Activated T-cell treated with anti-CD3 and anti-CD28 coated beads for 24 hours (primary cell): ENCODE data around the gene XIRP1.
"Not testable (repeated sequence)": the region's sequence is repeated elsewhere in the genome, so short reads cannot be mapped to it uniquely, and the experiment has no call there.

Source experiments
- DNase-seq: peaks from one replicate; pipeline ENCODE4 v3.0.0-alpha.2; 2020; ENCODE audit warnings: low read depth

Gene XIRP1

DNA sequence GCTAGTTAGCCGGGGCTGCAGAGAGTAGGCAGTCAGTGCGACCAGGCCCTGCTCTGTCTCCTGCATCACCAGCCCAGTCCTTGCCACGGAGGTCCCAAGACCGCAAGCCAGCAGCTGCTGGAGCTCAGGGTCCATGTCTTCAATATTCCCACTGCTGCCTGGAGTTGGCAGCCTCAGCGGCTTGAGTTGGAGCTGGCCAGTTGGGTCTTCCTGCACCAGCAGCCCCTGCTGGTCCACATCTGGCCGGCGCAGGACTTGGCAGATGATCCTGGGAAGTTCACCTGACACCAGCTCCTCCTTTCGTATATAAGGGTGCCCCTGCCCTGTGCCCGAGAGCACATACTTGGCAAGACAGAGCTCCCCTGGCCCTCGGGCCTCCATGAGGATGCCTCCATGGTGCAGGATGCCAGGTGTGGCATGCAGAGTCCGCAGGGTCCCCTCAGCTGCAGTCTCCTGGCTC lies 5.7 kb downstream of the XIRP1 start:
- DNase-seq: no peak

GRCh38 chr3:39185959-39186691 lies 6.3 kb downstream of the XIRP1 start:
- no peak for DNase-seq

DNA sequence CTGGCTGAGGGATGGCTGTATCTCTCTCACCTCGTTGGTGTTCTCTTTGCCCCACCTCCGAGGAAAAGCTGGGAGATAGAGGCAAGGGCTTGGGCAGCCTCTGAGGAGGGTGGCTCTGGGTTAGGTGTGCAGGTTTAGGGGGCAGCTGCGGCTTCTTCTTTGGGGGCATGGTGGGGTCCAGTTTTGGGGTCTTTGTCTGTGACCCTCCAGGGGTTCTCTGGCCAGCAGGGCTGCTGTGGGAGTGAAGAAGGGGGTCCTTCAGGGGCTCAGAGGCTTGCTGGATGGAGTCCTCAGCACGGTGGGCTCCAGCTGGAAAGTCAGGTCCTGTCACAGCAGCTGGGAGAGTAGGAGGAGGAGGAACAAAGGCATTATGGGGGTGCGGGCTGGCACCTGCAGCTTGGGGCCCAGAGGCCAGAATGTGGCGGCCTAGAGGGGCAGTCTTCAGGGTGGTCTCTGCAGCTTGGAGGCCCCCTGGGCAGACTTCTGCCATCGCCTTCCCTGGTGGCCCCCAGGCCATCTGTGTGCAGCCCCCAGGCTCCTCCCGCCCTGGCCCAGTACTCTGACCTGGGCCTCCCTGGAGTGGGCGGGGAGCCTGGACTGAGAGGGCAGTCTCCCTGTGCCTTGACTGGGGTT lies 7.0 kb downstream of the XIRP1 start:
- no peak for DNase-seq

DNA sequence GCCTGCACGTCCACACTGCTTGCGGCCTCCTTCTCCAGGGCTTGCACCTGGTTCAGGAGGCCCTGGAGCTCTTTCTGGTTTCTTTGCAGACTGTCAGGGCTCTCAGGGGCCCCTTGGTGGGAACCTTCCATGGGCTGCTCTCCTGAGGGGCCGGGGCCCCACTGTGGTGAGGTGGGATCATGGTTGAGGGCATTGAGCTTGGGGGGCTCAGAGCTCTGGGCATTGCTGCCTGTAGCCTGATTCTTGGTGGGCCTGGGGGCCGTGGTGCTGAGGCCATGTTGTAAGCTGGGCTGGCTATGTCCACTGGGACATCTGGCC lies 7.5 kb downstream of the XIRP1 start:
- no peak for DNase-seq

- DNase-seq: no peak
These were observed 8.1 kb downstream of the XIRP1 start for GRCh38 chr3:39184081-39184967.

DNA sequence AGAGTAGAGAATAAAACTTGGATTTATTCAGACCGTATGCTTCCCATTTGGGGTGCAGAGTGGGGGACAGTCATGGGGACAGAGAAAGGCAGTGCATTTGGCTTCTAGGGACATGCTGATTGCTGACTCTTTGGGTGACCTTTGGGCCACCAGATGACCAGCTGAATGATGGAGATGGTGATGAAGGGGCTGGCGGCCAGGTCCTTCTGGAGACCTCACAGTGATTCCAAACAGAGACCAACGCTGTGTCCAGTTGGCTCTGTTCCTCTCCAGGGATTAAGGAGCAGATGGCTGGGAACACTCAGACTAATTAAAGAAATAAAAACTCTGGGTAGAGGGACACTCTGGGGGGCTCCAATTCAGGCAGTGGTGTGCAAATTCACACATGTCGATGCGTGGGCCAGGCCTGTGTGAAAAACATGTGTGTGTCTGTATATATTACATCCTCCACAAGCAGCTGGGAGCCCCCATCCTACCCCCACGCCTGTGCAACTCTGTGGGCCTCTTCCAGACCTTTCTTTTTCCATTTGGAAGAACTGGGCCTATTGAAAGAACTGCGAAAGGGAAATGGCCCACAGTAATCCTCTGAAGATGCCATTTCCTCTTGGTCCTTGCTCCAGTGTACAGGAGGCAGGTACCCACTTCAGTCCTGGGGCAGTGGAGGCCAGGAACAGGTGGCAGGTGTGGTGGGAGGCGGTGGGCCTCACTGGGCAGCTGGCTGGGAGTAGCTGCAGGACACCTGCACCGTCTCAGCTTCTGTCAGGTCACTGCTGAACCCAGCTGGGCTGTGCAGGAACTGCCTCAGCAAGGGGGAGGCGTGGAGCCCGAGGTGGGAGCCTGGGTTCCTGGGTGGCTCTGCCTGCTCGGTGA lies 8.9 kb downstream of the XIRP1 start:
- no peak for DNase-seq

DNA sequence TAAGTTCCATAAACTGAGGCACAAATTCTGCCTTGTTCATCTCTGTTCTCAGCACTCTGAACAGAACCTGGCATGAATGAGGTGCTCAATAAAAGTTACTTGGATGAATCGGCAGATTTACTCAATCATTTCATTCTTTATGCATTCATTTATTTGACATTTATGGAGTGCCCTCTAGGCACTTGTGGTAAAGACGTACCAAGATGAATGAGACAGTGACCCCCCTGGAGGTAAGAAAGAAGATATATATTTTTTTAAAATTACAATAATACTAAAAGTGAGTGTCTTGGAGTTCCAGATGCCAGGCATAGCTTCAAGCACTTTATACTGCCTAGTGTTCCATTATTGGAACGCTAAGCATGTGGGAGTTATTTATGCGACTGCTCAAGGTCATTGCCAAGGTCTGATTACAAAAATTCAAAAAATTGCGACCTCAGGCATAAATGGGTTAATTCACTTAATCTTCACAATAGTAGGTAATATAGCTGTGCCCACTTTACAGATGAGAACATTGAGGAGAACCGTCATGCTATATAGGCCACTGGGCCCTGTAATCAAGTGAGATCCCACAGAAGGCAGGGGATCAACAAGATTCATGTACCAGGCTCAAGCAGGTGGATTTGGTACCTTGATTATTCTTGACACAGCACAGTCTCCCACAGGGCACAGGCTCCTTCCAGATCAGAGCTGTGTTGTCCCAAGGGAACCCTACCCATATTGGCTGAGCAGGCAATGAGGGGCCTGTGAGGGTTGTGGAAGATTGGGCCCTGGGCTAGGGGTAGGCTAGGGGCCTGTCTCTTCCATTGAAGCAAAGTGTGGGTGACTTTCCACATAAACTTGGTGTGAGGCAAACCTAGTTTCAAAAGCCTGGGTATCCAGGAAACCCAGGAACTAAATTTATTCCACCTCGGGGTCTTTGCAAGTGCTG lies 10.7 kb downstream of the XIRP1 start:
- no peak for DNase-seq

GRCh38 chr3:39180546-39181346 lies 11.6 kb downstream of the XIRP1 start:
- DNase-seq: peak; percentile 81

- no peak for DNase-seq
These were observed 12.2 kb downstream of the XIRP1 start for GRCh38 chr3:39180183-39180545.

DNA sequence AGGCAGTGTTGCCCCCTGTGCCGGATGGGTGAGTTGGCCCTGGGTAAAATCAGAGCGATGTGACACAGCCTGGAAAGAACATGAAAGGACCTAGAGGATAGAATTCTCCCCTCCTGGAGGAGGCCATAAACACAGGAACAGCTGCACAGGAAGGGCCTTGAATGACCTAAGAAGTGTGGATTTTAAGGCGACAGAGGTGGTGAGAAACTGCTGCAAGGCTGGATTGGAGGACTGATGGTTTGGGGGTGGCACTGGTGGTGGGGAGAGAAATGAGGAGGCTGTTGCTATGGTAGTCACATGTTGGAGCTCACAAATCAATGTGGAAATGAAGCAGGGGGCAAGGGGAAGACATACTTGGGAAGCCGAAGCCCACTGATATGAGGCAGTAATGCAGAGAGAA lies 13.8 kb downstream of the XIRP1 start:
- no peak for DNase-seq

GRCh38 chr3:39177708-39178332 lies 14.6 kb downstream of the XIRP1 start:
- peak; percentile 64 for DNase-seq

- DNase-seq: no peak
These were observed 16.2 kb downstream of the XIRP1 start for GRCh38 chr3:39176025-39176714.

DNA sequence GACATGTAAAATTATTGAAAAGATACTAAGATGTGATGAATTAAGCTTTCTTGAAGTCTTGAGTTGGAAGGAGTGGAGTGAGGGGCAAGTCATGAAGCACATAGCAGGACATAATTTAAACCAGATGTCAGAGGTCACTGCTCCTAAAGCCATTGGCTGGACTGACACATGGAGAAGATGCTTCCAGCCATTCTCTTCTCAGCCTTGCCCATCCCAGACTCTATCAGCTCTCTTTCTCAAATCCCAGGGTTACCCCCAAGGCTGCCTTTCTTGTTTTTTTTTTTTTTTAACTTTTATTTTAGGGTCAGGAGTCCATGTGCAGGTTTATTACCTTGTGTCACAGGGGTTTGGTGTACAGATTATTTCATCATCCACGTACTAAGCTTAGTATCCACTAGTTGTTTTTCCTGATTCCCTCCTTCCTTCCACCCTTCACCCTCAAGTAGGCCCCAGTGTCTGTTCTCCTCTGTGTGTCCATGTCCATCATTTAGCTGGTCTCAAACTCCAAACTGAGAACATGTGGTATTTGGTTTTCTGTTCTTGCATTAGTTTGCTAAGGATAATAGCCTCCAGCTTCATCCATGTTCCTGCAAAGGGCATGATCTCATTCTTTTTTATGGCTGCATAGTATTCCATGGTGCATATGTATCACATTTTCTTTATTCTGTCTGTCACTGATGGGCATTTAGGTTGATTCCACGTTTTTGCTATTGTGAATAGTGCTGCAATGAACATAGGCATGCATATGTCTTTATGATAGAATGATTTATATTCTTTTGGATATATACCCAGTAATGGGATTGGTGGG lies 18.9 kb downstream of the XIRP1 start:
- DNase-seq: no peak

DNA sequence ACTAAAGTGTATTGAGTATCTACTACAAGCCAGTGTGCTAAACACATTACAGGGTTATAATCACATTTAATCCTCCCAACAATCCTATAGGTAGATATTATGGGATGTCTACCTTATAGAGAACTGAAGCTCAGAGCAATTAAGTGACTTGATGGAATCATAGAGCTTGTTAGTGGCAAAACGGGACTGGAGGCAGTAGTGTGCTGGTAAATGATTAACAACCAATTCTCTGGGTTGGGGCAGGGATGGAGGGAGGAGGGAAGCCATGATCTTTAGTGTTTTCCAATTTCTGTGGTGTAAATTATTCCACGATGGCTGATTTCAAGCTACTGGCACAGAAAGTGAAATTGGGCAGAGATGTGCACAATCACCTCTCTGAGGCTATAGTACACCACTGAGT lies 20.5 kb downstream of the XIRP1 start:
- DNase-seq: no peak

DNA sequence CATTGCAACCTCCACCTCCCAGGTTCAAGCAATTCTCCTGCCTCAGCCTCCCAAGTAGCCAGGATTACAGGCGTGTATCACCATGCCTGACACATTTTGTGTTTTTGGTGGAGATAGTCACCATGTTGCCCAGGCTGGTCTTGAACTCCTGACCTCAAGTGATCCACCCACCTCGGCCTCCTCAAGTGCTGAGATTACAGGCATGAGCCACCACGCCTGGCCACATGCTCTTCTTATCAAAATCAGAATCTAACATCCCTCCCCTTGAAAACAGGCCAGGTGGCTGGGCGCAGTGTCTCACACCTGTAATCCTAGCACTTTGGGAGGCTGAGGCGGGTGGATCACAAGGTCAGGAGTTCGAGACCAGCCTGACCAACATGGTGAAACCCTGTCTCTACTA lies 21.5 kb downstream of the XIRP1 start:
- DNase-seq: not testable (repeated sequence)

- no peak for DNase-seq
These were observed 21.9 kb downstream of the XIRP1 start for GRCh38 chr3:39170461-39170860.

DNA sequence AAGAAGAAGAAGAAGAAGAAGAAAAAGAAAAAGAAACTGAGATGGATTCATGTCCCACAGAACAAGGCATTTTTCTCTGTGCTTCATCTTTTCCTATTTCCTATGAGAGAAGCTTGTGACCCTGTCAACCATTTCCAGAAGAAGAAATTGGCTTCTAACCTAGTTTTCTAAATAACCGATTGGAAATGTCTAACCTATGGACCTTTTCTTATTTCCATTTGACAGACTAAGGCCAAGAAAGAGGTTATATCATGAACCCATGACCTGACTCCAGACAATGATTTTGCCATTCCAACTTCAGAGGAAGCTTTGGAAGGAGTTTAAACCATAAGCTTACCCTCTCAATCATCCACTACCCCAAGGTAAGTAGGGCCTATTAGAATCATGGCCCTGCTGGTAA lies 22.7 kb downstream of the XIRP1 start:
- no peak for DNase-seq

DNA sequence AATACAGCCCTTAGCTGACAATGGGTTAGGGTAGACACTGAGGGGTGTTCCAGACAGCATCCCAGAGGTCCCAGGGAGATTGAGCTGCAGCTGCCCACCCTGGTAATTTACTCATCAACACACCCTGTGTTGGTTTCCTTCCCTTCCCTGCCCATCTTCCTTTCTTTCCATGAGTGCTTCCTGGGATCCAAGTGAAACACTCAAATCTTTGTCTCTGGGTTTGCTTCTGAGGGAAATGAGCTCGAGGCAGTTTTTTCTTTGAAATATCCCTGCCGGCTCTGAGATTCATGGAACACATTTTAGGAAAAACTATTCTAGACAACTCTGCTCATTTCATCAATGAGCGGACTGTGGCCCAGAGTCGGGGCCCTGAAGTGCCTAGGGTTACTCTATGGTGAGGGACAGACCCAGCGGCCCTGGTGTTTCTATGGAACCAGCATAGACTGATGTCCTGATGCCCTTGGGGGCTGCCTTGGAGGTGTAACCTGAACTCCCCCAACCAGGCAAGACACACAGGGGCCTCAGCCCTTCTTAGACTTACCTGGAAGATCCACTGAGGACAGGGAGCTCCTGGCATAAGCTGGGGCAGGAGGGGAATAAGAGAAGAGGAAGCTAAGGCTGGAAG lies 24.1 kb downstream of the XIRP1 start:
- DNase-seq: no peak
